SK-N-MC (cell line): Measurements from ENCODE around the gene KPNA5.

ENCODE experiments used
- EZH2 ChIP-seq: fragments of 200-600 bp; sonication (generic); IDR thresholded peaks from one replicate; pipeline ENCODE4 v1.6.1; 2017; ENCODE audit warnings: antibody characterized with exemption
- POLR2AphosphoS5 ChIP-seq: IDR thresholded peaks from 2 replicates; pipeline ENCODE4 v1.6.1; 2012; ENCODE audit warnings: mild to moderate bottlenecking, low read depth, low read length, borderline replicate concordance

DNA sequence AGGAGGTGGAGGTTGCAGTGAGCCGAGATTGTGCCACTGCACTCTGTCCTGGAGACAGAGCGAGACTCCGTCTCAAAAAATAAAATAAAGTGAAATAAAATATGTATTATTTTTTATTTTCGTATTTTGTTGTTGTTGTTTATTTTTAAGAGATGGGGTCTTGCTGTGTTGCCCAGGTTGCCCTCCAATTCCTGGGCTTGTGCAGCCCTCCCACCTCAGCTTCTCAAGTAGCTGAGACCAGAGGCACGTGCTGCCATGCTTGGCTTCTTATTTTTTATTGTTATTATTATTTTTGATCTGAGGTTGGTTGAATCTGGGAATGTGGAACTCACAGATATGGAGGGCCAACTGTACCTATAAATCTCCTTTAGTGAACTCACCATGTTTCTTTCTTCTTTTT, 10.1 kb downstream of the KPNA5 start:
- no peak for TF ChIP-seq EZH2
- TF ChIP-seq POLR2AphosphoS5 = no peak
